Vagina (tissue), 2 donors: ENCODE data around the gene PHF13. TPM values are rescaled to one million over a fixed set of nuclear protein-coding genes. Genes with fewer than 3 reads are reported as not detected.

ENCODE experiments used
- DNase-seq, 2 donors: peaks; one replicate each; pipeline ENCODE4 v3.0.0-alpha.2; 2017; ENCODE audit errors: extremely low spot score in 2 of 2
- H3K27ac ChIP-seq: fragments of 200-600 bp; sonication (generic); one replicate; pipeline ENCODE4 v1.5.1; 2019
- H3K27me3 ChIP-seq: fragments of 200-600 bp; sonication (generic); one replicate; pipeline ENCODE4 v1.5.1; 2019
- H3K36me3 ChIP-seq, 2 donors: fragments of 200-600 bp; sonication (generic); one replicate each; pipeline ENCODE4 v1.5.1; 2017 to 2019
- H3K4me1 ChIP-seq: fragments of 200-600 bp; sonication (generic); one replicate; pipeline ENCODE4 v1.5.1; 2019
- H3K4me3 ChIP-seq, 2 donors: fragments of 200-600 bp; sonication (generic); 1 replicate in 1 of 2; 2 replicates in 1 of 2; pipeline ENCODE4 v1.5.1; 2016 to 2019
- H3K9me3 ChIP-seq: fragments of 200-600 bp; sonication (generic); one replicate; pipeline ENCODE4 v1.5.1; 2019
- POLR2A ChIP-seq, 2 donors: fragments of 450-650 bp; IDR thresholded peaks; one replicate each; pipeline ENCODE4 v1.6.1; 2017; ENCODE audit warnings: antibody characterized with exemption in 2 of 2, mild to moderate bottlenecking in 2 of 2, moderate library complexity in 2 of 2
- POLR2AphosphoS5 ChIP-seq, 2 donors: sonication (generic); formaldehyde crosslinking; IDR thresholded peaks; one replicate each; pipeline ENCODE4 v1.9.0; 2017; ENCODE audit warnings: antibody characterized with exemption in 2 of 2, mild to moderate bottlenecking in 2 of 2, low read depth in 1 of 2; ENCODE audit not compliant: insufficient read depth in 1 of 2
- intact Hi-C: fragments of 100-400 bp; cut with DNase I; formaldehyde crosslinking; loops from one replicate; pipeline ENCODE4 v1.15.1; 2023
- total RNA-seq: library from RNA; depleted of rRNA; stranded (reverse); fragments of >200 nt; gene quantifications from one replicate; pipeline ENCODE4 v1.2.3, GENCODE V29; 2016
- TF ChIP-seq, protein P1 (sequence below), 3 experiments: fragments of 450-650 bp in 2 of 3; fragments of 200-600 bp in 1 of 3; sonication (generic) in 1 of 3; IDR thresholded peaks; one replicate each; pipeline ENCODE4 v1.5.1; 2017 to 2019; ENCODE audit warnings: antibody characterized with exemption in 3 of 3, mild to moderate bottlenecking in 2 of 3, moderate library complexity in 2 of 3

The PHF13 gene
- total RNA-seq, 1 donor from 2014 or later, result 21.6 TPM

DNA sequence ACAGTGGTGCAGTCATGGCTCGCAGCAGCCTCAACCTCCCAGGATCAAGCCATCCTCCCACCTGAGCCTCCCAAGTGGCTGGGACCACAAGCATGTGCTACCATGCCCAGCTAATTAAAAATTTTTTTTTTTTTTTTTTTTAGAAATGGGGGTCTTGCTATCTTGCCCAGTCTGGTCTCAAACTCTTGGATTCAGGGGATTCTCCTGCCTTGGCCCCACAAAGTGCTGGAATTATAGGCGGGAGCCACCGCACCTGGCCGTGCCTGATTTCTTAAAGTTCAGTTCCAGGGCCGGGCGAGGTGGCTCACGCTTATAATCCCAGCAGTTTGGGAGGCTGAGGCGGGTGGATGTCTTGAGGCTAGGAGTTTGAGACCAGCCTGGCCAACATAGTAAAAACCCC is 17.5 kb downstream of the PHF13 start:
- Histone ChIP-seq H3K27me3 (no peaks in the 10 kb centered on the region), H3K4me3 (no peak overlapping the region), H3K4me1 (peaks cover 26% of the 10 kb centered on the region), H3K27ac (no peak overlapping the region), H3K9me3 (no peaks in the 10 kb centered on the region), H3K36me3 (peaks cover 0 to 70% of the 10 kb centered on the region in 2 donors)
- intact Hi-C loops, result no loop called here
- no peak for DNase-seq
- TF ChIP-seq POLR2A (IDR thresholded peaks at IDR 0.05), result no peak

DNA sequence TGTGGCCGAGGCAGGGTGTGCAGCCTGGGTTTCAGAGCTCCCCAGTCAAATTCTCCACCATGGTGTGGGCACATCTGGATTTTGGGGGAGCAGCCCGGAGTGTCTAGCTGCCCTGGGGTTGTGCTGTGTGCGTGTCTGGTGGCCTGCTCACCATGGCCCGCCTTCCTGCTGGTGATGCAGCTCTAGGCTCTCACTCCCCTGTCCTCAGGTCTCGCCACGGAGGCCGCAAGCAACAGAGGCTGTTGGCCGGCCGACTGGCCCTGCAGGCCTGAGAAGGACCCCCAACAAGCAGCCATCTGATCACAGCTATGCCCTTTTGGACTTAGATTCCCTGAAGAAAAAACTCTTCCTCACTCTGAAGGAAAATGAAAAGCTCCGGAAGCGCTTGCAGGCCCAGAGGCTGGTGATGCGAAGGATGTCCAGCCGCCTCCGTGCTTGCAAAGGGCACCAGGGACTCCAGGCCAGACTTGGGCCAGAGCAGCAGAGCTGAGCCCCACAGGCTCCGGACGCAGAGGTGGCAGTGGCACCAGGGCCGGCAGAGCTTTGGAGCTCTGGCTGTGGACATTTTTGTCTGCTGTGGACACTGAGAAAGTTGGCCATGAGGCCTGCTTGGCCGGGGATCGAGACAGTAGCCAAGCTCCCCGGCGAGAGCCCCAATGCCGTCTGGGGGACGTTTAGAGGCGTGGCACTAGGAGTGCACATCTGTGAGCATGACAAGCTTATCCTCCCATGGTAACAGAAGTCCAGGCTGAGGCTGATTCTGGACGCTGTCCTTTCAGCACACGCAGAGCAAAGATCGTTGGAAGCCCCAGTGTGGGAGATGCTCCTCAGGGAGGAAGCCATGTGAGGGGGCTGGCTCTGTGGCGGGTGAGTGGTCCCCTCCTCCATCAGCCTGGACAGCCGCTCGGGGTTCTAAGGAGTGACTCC is 19.3 kb downstream of the PHF13 start:
- TF ChIP-seq, protein P1, sequence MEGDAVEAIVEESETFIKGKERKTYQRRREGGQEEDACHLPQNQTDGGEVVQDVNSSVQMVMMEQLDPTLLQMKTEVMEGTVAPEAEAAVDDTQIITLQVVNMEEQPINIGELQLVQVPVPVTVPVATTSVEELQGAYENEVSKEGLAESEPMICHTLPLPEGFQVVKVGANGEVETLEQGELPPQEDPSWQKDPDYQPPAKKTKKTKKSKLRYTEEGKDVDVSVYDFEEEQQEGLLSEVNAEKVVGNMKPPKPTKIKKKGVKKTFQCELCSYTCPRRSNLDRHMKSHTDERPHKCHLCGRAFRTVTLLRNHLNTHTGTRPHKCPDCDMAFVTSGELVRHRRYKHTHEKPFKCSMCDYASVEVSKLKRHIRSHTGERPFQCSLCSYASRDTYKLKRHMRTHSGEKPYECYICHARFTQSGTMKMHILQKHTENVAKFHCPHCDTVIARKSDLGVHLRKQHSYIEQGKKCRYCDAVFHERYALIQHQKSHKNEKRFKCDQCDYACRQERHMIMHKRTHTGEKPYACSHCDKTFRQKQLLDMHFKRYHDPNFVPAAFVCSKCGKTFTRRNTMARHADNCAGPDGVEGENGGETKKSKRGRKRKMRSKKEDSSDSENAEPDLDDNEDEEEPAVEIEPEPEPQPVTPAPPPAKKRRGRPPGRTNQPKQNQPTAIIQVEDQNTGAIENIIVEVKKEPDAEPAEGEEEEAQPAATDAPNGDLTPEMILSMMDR (IDR thresholded peaks at IDR 0.05), result no peak
- TF ChIP-seq POLR2A (IDR thresholded peaks at IDR 0.05) (no peak), POLR2AphosphoS5 (IDR thresholded peaks at IDR 0.05; ENCODE audit: insufficient read depth in 1 of 2, low read depth in 1 of 2) (no peak)
- H3K9me3 ChIP-seq, result no peaks in the 10 kb centered on the region
- intact Hi-C loops, result no loop called here
- no peak overlapping the region for H3K4me3 ChIP-seq
- H3K27me3 ChIP-seq, result no peaks in the 10 kb centered on the region
- peaks cover 0 to 87% of the 10 kb centered on the region in 2 donors for H3K36me3 ChIP-seq
- H3K27ac ChIP-seq, result no peak overlapping the region
- H3K4me1 ChIP-seq, result peaks cover 15% of the 10 kb centered on the region
- no peak for DNase-seq

- H3K36me3 ChIP-seq, result peaks cover 0 to 79% of the 10 kb centered on the region in 2 donors
- TF ChIP-seq POLR2A (IDR thresholded peaks at IDR 0.05) (no peak), POLR2AphosphoS5 (IDR thresholded peaks at IDR 0.05; ENCODE audit: insufficient read depth in 1 of 2, low read depth in 1 of 2) (no peak)
- TF ChIP-seq, protein P1 (IDR thresholded peaks at IDR 0.05), result peak in 1 of 3 experiments; percentile 38
- peaks cover 11% of the 10 kb centered on the region for H3K4me1 ChIP-seq
- H3K4me3 ChIP-seq, result no peak overlapping the region
- H3K27me3 ChIP-seq, result no peaks in the 10 kb centered on the region
- DNase-seq, result no peak
- no peak overlapping the region for H3K27ac ChIP-seq
- intact Hi-C loops, result loop anchor here (5.0 kb wide), 1 partner anchor 32 kb away; the partner anchor contains the start of gene KLHL21
- H3K9me3 ChIP-seq, result no peaks in the 10 kb centered on the region
Observed at GRCh38 chr1:6634371-6635052, 21.0 kb downstream of the PHF13 start.

GRCh38 chr1:6635161-6635909 is 21.8 kb downstream of the PHF13 start:
- no peak for DNase-seq
- intact Hi-C loops, result loop anchor here (5.0 kb wide), 1 partner anchor 33 kb away; the partner anchor contains the start of gene KLHL21

More at GRCh38 chr1:6635161-6635909, 21.8 kb downstream of the PHF13 start:
- Histone ChIP-seq H3K36me3 (peaks cover 0 to 84% of the 10 kb centered on the region in 2 donors), H3K9me3 (no peaks in the 10 kb centered on the region), H3K4me1 (peaks cover 11% of the 10 kb centered on the region), H3K27ac (no peak overlapping the region), H3K4me3 (no peak overlapping the region), H3K27me3 (no peaks in the 10 kb centered on the region)
- TF ChIP-seq POLR2AphosphoS5 (IDR thresholded peaks at IDR 0.05; ENCODE audit: insufficient read depth in 1 of 2, low read depth in 1 of 2) (no peak), POLR2A (IDR thresholded peaks at IDR 0.05) (no peak)
- TF ChIP-seq, protein P1 (IDR thresholded peaks at IDR 0.05), result no peak
